ENCODE measurements around the gene UGT1A5. TPM values are rescaled to one million over a fixed set of nuclear protein-coding genes. Genes with fewer than 3 reads are reported as not detected.

The UGT1A5 gene
- polyA plus RNA-seq, 1 donor (not counting 4 experiments of a cell fraction or from before 2014, with no cell fraction given): 1.3 TPM

DNA sequence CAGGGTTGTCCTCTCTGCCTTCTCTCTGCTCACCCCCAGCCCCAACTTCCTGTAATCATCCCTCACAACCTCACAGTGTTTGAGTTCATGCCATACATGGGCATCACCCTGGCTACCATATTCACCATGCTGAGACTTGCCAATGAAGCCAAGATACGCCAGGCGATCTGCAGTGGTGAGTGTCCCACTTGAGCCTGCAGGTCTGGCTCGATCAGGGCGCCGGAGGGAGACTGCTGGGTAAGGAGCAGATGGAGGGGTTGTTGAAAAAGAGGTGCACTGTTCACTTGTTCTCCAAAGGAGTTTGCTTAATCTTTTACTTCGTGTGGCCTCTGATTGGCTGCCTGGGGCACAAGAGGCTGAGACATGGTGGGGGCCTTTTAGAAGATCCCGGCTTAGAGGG is 80.0 kb downstream of the UGT1A5 start:
- H3K9ac ChIP-seq (ENCODE audit: control insufficient read depth, extremely low read depth, insufficient read depth, low read length): no peak overlapping the region
- H3K9me1 ChIP-seq (ENCODE audit: control insufficient read depth, extremely low read depth, insufficient read depth, low read length): no peaks in the 10 kb centered on the region
- H3K79me2 ChIP-seq (ENCODE audit: control insufficient read depth, insufficient read depth, low read length): no peaks in the 10 kb centered on the region
- dilution Hi-C loops (cut with MboI; ENCODE audit: extremely low pct_ligation_motif_present, low sequenced_read_pairs): no loop called here
- H3K4me3 ChIP-seq (ENCODE audit: control insufficient read depth in 2 of 3, extremely low read depth in 1 of 3, insufficient read depth in 2 of 3, low read depth in 1 of 3, low read length in 3 of 3): no peak overlapping the region
- no peaks in the 10 kb centered on the region for H3K36me3 ChIP-seq (ENCODE audit: control insufficient read depth in 2 of 2, extremely low read depth in 1 of 2, insufficient read depth in 2 of 2, low read length in 2 of 2)
- no peak for FAIRE-seq
- no peaks in the 10 kb centered on the region for H3K9me3 ChIP-seq (ENCODE audit: control insufficient read depth, low read depth, low read length)
- no peaks in the 10 kb centered on the region for H4K20me1 ChIP-seq (ENCODE audit: control insufficient read depth, extremely low read depth, insufficient read depth, low read length)
- H2AFZ ChIP-seq (ENCODE audit: control insufficient read depth, low read length): no peak overlapping the region
- TF ChIP-seq, protein P1, sequence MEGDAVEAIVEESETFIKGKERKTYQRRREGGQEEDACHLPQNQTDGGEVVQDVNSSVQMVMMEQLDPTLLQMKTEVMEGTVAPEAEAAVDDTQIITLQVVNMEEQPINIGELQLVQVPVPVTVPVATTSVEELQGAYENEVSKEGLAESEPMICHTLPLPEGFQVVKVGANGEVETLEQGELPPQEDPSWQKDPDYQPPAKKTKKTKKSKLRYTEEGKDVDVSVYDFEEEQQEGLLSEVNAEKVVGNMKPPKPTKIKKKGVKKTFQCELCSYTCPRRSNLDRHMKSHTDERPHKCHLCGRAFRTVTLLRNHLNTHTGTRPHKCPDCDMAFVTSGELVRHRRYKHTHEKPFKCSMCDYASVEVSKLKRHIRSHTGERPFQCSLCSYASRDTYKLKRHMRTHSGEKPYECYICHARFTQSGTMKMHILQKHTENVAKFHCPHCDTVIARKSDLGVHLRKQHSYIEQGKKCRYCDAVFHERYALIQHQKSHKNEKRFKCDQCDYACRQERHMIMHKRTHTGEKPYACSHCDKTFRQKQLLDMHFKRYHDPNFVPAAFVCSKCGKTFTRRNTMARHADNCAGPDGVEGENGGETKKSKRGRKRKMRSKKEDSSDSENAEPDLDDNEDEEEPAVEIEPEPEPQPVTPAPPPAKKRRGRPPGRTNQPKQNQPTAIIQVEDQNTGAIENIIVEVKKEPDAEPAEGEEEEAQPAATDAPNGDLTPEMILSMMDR (optimal IDR thresholded peaks at IDR 0.05 in 1 of 3, IDR thresholded peaks at IDR 0.05 in 1 of 3, conservative IDR thresholded peaks at IDR 0.05 in 1 of 3; ENCODE audit: extremely low read depth in 1 of 3, insufficient read depth in 2 of 3, low read length in 3 of 3): no peak
- TF ChIP-seq EZH2 (IDR thresholded peaks at IDR 0.05; ENCODE audit: low read length): no peak
- no peaks in the 10 kb centered on the region for H3K27me3 ChIP-seq (ENCODE audit: control insufficient read depth, extremely low read depth, insufficient read depth, low read length)
- no peak overlapping the region for H3K4me2 ChIP-seq (ENCODE audit: control insufficient read depth, extremely low read depth, insufficient read depth, low read depth, low read length)
- H3K4me1 ChIP-seq (ENCODE audit: control insufficient read depth, extremely low read depth, insufficient read depth, low read length): peaks cover 4% of the 10 kb centered on the region
- DNase-seq (ENCODE audit: low read depth, low spot score): no peak
- H3K27ac ChIP-seq (ENCODE audit: control insufficient read depth, insufficient read depth, low read length): no peak overlapping the region

DNA sequence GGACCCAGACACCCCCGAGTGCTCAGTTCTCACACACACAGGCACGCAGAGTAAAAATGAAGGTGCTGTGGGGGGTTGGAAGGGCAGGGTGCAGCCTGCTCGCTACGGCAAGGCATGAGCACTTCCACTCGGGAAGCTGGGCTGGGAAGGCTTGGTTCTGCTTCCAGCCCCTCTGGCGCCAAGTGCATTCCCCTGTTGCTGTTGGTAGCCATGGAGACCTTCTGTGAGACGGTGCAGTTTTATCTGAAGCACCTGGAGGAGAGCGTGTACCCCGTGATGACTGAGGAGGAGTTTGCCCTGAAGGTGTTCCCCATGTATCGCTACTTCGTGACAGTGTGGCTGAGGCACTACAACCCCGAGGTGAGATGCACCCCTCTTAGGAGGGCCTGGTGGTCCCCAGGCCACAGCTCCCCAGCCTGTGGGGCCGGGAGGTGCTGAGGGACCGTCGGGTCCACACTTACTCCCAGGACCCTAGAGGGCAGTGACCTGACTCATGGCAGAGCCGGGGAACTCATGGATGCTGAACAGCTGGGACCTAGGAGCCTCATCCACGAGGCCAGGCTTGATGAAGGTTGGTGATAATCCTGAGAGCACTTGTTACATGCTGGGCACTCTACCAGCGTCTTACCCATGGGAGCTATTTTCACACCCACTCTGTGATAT is 80.9 kb downstream of the UGT1A5 start:
- H3K27ac ChIP-seq (ENCODE audit: control insufficient read depth, insufficient read depth, low read length): no peak overlapping the region
- no peak for DNase-seq (ENCODE audit: low read depth, low spot score)
- no peaks in the 10 kb centered on the region for H3K27me3 ChIP-seq (ENCODE audit: control insufficient read depth, extremely low read depth, insufficient read depth, low read length)
- H3K4me2 ChIP-seq (ENCODE audit: control insufficient read depth, extremely low read depth, insufficient read depth, low read depth, low read length): no peak overlapping the region
- H3K4me3 ChIP-seq (ENCODE audit: control insufficient read depth in 2 of 3, extremely low read depth in 1 of 3, insufficient read depth in 2 of 3, low read depth in 1 of 3, low read length in 3 of 3): no peak overlapping the region
- no peak for FAIRE-seq
- no peak for TF ChIP-seq EZH2 (IDR thresholded peaks at IDR 0.05; ENCODE audit: low read length)
- TF ChIP-seq, protein P1 (optimal IDR thresholded peaks at IDR 0.05 in 1 of 3, IDR thresholded peaks at IDR 0.05 in 1 of 3, conservative IDR thresholded peaks at IDR 0.05 in 1 of 3; ENCODE audit: extremely low read depth in 1 of 3, insufficient read depth in 2 of 3, low read length in 3 of 3): no peak
- peaks cover 4% of the 10 kb centered on the region for H3K4me1 ChIP-seq (ENCODE audit: control insufficient read depth, extremely low read depth, insufficient read depth, low read length)
- H3K9me1 ChIP-seq (ENCODE audit: control insufficient read depth, extremely low read depth, insufficient read depth, low read length): no peaks in the 10 kb centered on the region
- no peak overlapping the region for H2AFZ ChIP-seq (ENCODE audit: control insufficient read depth, low read length)
- no peaks in the 10 kb centered on the region for H3K9me3 ChIP-seq (ENCODE audit: control insufficient read depth, low read depth, low read length)
- no peaks in the 10 kb centered on the region for H4K20me1 ChIP-seq (ENCODE audit: control insufficient read depth, extremely low read depth, insufficient read depth, low read length)
- no peaks in the 10 kb centered on the region for H3K36me3 ChIP-seq (ENCODE audit: control insufficient read depth in 2 of 2, extremely low read depth in 1 of 2, insufficient read depth in 2 of 2, low read length in 2 of 2)
- no peaks in the 10 kb centered on the region for H3K79me2 ChIP-seq (ENCODE audit: control insufficient read depth, insufficient read depth, low read length)
- dilution Hi-C loops (cut with MboI; ENCODE audit: extremely low pct_ligation_motif_present, low sequenced_read_pairs): no loop called here
- no peak overlapping the region for H3K9ac ChIP-seq (ENCODE audit: control insufficient read depth, extremely low read depth, insufficient read depth, low read length)

Measured in keratinocyte (primary cell).